ENCODE data around the gene ORMDL3. TPM values are rescaled to one million over a fixed set of nuclear protein-coding genes. Genes with fewer than 3 reads are reported as not detected.

Gene ORMDL3
- total RNA-seq, 1 experiment from 2014 or later: 1,738 TPM

GRCh38 chr17:39943702-39944392 lies 16.4 kb upstream of the ORMDL3 start:
- Mint-ChIP-seq H3K4me3 (ENCODE audit: low read depth, unreplicated experiment) (no peak overlapping the region), H3K4me1 (ENCODE audit: low read depth, unreplicated experiment) (peaks cover 26% of the 10 kb centered on the region), H3K36me3 (ENCODE audit: insufficient read depth, unreplicated experiment) (peaks cover 2% of the 10 kb centered on the region), H3K27ac (ENCODE audit: unreplicated experiment) (no peak overlapping the region), H3K9me3 (ENCODE audit: low read depth, unreplicated experiment) (no peaks in the 10 kb centered on the region), H3K27me3 (ENCODE audit: unreplicated experiment) (peaks cover 80% of the 10 kb centered on the region)
- no peak for TF ChIP-seq CTCF (IDR thresholded peaks at IDR 0.05; ENCODE audit: unreplicated experiment)
- intact Hi-C loops (cut with micrococcal nuclease; ENCODE audit: unreplicated experiment): no loop called here
- no TSS peak for BruUV-seq (replicated peaks)
- CTCF ChIA-PET: interaction anchor here (0.5 to 109.6 kb wide), 35 partner anchors 24 to 1693 kb away, joined by 3 to 8195 read pairs (median 5); partner anchors contain the start of genes CASC3, CSF3, ERBB2 and GRB7
- peak; percentile 76 for DNase-seq

GRCh38 chr17:39939588-39940419 lies 12.4 kb upstream of the ORMDL3 start:
- Mint-ChIP-seq H3K9me3 (ENCODE audit: low read depth, unreplicated experiment) (no peaks in the 10 kb centered on the region), H3K27ac (ENCODE audit: unreplicated experiment) (no peak overlapping the region), H3K4me3 (ENCODE audit: low read depth, unreplicated experiment) (no peak overlapping the region), H3K36me3 (ENCODE audit: insufficient read depth, unreplicated experiment) (no peaks in the 10 kb centered on the region), H3K4me1 (ENCODE audit: low read depth, unreplicated experiment) (peaks cover 12% of the 10 kb centered on the region), H3K27me3 (ENCODE audit: unreplicated experiment) (peaks cover 63% of the 10 kb centered on the region)
- CTCF ChIA-PET: interaction anchor here (0.5 to 109.6 kb wide), 69 partner anchors 13 to 1243 kb away, joined by 3 to 8195 read pairs (median 7); partner anchors contain the start of genes CSF3, ERBB2, GSDMA and GSDMB
- no TSS peak for BruUV-seq (replicated peaks)
- no peak for TF ChIP-seq CTCF (IDR thresholded peaks at IDR 0.05; ENCODE audit: unreplicated experiment)
- intact Hi-C loops (cut with micrococcal nuclease; ENCODE audit: unreplicated experiment): loop anchor here (1.0 kb wide), 5 partner anchors 19 to 560 kb away; partner anchors contain the start of gene PSMD3
- peak; percentile 76 for DNase-seq

GRCh38 chr17:39939106-39939505 lies 11.7 kb upstream of the ORMDL3 start:
- Mint-ChIP-seq H3K36me3 (ENCODE audit: insufficient read depth, unreplicated experiment) (no peaks in the 10 kb centered on the region), H3K27me3 (ENCODE audit: unreplicated experiment) (peaks cover 63% of the 10 kb centered on the region), H3K27ac (ENCODE audit: unreplicated experiment) (no peak overlapping the region), H3K9me3 (ENCODE audit: low read depth, unreplicated experiment) (no peaks in the 10 kb centered on the region), H3K4me3 (ENCODE audit: low read depth, unreplicated experiment) (no peak overlapping the region), H3K4me1 (ENCODE audit: low read depth, unreplicated experiment) (peaks cover 12% of the 10 kb centered on the region)
- TF ChIP-seq CTCF (IDR thresholded peaks at IDR 0.05; ENCODE audit: unreplicated experiment): no peak
- CTCF ChIA-PET: interaction anchor here (0.5 to 109.6 kb wide), 57 partner anchors 13 to 1242 kb away, joined by 3 to 8195 read pairs (median 9); partner anchors contain the start of genes CSF3, ERBB2, GSDMA and GSDMB
- intact Hi-C loops (cut with micrococcal nuclease; ENCODE audit: unreplicated experiment): loop anchor here (1.0 kb wide), 4 partner anchors 20 to 317 kb away; partner anchors contain the start of gene PSMD3
- no TSS peak for BruUV-seq (replicated peaks)
- no peak for DNase-seq

GRCh38 chr17:39938140-39938869 lies 10.9 kb upstream of the ORMDL3 start:
- peaks cover 12% of the 10 kb centered on the region for H3K4me1 Mint-ChIP-seq (ENCODE audit: low read depth, unreplicated experiment)
- peaks cover 63% of the 10 kb centered on the region for H3K27me3 Mint-ChIP-seq (ENCODE audit: unreplicated experiment)
- no peaks in the 10 kb centered on the region for H3K36me3 Mint-ChIP-seq (ENCODE audit: insufficient read depth, unreplicated experiment)
- DNase-seq: peak; percentile 70
- CTCF ChIA-PET: interaction anchor here (0.5 to 109.6 kb wide), 62 partner anchors 12 to 1684 kb away, joined by 3 to 8195 read pairs (median 7); partner anchors contain the start of genes CSF3, ERBB2, GSDMA and GSDMB
- H3K27ac Mint-ChIP-seq (ENCODE audit: unreplicated experiment): no peak overlapping the region
- no peaks in the 10 kb centered on the region for H3K9me3 Mint-ChIP-seq (ENCODE audit: low read depth, unreplicated experiment)
- TF ChIP-seq CTCF (IDR thresholded peaks at IDR 0.05; ENCODE audit: unreplicated experiment): no peak
- no peak overlapping the region for H3K4me3 Mint-ChIP-seq (ENCODE audit: low read depth, unreplicated experiment)
- no TSS peak for BruUV-seq (replicated peaks)
- intact Hi-C loops (cut with micrococcal nuclease; ENCODE audit: unreplicated experiment): no loop called here

Measured in Calu3 (cell line).